ENCODE measurements around the gene KSR1.
A peak's percentile ranks its signal among the peaks of the same experiment; 100 is the strongest.

KSR1 gene

DNA sequence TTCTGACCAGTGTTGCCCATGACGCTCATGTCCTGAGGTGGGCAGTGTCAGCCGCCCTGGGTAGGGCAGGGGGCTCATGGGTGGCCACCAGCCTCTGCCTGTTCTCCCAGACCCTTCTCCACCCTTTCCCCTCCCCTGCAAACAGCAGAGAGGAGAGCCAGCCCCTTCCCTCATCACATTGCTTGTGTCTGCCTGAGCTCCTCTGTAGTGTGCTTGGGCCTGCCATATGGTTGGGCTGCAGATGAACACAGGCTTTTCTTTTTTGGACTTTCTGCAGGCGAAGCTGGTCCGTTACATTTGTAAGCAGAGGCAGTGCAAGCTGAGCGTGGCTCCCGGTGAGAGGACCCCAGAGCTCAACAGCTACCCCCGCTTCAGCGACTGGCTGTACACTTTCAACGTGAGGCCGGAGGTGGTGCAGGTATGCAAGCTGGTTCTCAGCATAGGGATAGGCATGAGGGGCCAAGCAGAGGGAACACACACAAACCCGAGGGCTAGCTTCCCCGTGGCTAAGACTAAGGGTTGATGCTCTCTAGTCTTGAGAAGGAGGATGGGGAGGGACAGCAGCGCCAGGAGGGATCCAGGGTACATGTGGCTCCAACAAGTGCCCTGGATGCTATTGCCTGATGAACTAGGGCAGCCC, 94.2 kb downstream of the KSR1 start:
- Histone ChIP-seq H3K27me3 (ENCODE audit: insufficient read depth, low read length) (no peaks in the 10 kb centered on the region), H3K27ac (ENCODE audit: low read depth, low read length) (no peak overlapping the region), H3K36me3 (ENCODE audit: insufficient read depth, low read length) (no peaks in the 10 kb centered on the region), H3K4me1 (ENCODE audit: insufficient read depth, low read length) (peaks cover 18% of the 10 kb centered on the region; the same call in 1 of the 2 replicates), H3K9me3 (ENCODE audit: insufficient read depth, low read depth, low read length) (no peaks in the 10 kb centered on the region), H3K4me3 (ENCODE audit: low read length) (no peak overlapping the region), H3K9ac (ENCODE audit: low read depth, low read length) (no peak overlapping the region)
- 91% methylated on average over 13 of the region's 13 CpGs for WGBS

DNA sequence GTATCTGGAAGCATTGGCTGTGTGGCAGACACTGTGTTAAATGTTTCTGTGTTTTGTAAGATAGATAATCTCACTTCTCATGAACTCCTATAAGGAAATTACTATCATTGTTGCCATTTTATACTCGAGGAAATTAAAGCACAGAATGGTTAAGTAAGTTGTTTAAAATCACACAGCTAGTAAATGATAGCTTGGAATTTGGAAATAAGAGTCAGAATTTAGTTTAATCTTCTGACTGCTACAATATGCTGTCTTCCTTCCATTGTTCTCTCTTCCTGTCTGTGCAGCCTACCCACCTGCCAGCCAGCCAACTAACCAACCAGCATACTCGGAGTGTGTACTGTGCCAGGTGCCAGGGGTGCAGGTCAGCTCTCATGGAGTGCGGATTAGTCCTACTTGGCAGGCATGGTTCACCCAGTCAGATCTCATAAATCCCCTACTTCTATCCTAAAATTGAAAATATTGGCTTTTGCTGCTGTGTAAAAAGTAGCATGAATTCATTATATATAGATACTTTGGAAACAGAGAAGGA, 94.8 kb downstream of the KSR1 start:
- no peaks in the 10 kb centered on the region for H3K36me3 ChIP-seq (ENCODE audit: insufficient read depth, low read length)
- no peak overlapping the region for H3K9ac ChIP-seq (ENCODE audit: low read depth, low read length)
- H3K27me3 ChIP-seq (ENCODE audit: insufficient read depth, low read length) = no peaks in the 10 kb centered on the region
- H3K4me3 ChIP-seq (ENCODE audit: low read length) = no peak overlapping the region
- peaks cover 14% of the 10 kb centered on the region; the same call in 1 of the 2 replicates for H3K4me1 ChIP-seq (ENCODE audit: insufficient read depth, low read length)
- H3K9me3 ChIP-seq (ENCODE audit: insufficient read depth, low read depth, low read length) = no peaks in the 10 kb centered on the region
- 100% methylated on average over 2 of the region's 3 CpGs for WGBS
- no peak overlapping the region for H3K27ac ChIP-seq (ENCODE audit: low read depth, low read length)

DNA sequence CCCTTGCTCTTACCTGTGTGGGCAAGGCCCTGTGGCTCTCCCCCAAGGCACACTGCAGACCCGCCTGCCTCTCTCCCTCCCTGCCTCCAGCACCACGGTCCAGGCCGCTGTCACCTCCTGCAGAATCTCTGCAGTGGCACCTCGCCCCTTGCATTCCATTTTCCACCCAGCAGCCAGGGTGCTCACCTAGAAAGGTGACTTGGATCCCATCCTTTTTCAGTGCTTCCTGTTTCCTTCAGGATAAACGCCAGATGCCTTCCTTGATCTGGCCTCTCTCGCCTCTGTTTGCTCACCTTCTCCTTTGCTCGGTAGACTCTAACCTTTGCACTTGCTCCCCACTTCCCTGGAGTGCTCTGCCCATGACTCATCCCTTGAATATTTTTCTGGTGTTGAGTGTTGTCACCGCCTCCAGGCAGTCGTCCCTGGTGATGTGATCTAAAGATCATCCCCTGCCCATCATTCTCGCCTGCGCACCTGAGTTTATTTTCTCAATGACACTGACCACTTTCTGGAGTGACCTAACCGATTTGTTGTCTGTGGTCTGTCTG, 95.5 kb downstream of the KSR1 start:
- Histone ChIP-seq H3K27me3 (ENCODE audit: insufficient read depth, low read length) (no peaks in the 10 kb centered on the region), H3K9me3 (ENCODE audit: insufficient read depth, low read depth, low read length) (no peaks in the 10 kb centered on the region), H3K9ac (ENCODE audit: low read depth, low read length) (no peak overlapping the region), H3K36me3 (ENCODE audit: insufficient read depth, low read length) (no peaks in the 10 kb centered on the region), H3K4me1 (ENCODE audit: insufficient read depth, low read length) (peaks cover 11% of the 10 kb centered on the region; the same call in 1 of the 2 replicates), H3K27ac (ENCODE audit: low read depth, low read length) (0 out of 2 replicates have a peak overlapping the region, but pooled peaks have one; percentile 35), H3K4me3 (ENCODE audit: low read length) (no peak overlapping the region)
- 65% methylated on average over 12 of the region's 12 CpGs for WGBS

DNA sequence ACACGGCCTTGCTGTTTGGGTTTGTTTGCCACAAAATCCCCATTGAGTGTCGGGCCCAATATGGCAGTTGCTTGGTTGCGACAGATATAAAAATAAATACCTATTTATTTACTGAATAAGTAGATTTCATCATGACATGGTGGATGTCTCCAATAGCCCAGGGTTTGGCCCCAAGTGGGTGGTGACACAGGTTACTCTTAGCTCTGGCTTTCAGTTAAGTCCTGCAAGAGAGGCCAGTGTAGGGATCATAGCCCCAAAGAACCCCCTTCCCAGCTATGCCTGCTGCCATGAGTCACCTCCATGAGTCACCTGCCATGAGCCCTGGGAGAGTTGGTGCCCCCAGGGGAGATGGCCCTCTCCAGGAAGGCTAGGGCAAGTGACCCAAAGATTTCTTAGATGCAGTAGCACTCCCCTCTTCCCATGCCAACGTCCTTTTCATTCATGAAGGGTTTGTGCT, 96.1 kb downstream of the KSR1 start:
- Histone ChIP-seq H3K4me3 (ENCODE audit: low read length) (no peak overlapping the region), H3K27me3 (ENCODE audit: insufficient read depth, low read length) (no peaks in the 10 kb centered on the region), H3K27ac (ENCODE audit: low read depth, low read length) (0 out of 2 replicates have a peak overlapping the region, but pooled peaks have one; percentile 35), H3K4me1 (ENCODE audit: insufficient read depth, low read length) (peaks cover 11% of the 10 kb centered on the region; the same call in 1 of the 2 replicates), H3K9ac (ENCODE audit: low read depth, low read length) (no peak overlapping the region), H3K9me3 (ENCODE audit: insufficient read depth, low read depth, low read length) (no peaks in the 10 kb centered on the region), H3K36me3 (ENCODE audit: insufficient read depth, low read length) (peaks cover 2% of the 10 kb centered on the region; the same call in 1 of the 2 replicates)
- 67% methylated on average over 3 of the region's 4 CpGs for WGBS

DNA sequence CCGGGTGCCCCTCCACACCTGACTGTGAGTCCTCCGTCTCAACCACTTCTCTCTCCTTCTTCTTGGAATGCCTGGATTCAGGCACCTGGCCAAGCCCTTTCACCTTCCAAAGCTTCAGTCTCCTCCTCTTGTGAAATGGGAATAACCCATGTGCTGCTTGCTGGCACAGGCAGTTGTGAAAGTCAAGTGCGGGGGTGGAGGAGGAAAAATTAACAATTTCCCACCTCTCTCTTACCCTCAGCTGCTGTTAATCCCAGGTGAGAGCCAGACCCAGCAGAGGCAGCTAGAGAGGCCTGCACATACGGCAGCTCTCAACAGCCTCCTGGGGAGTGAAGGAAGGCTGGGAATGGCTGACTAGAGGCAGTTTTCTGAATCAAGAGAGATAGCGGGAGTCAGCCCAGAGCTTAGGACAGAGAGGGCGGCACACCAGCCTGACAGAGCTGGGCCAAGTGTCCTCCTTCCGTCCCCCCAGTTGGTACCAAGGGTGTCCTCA, 96.8 kb downstream of the KSR1 start:
- Histone ChIP-seq H3K4me1 (ENCODE audit: insufficient read depth, low read length) (peaks cover 11% of the 10 kb centered on the region; the same call in 1 of the 2 replicates), H3K27me3 (ENCODE audit: insufficient read depth, low read length) (no peaks in the 10 kb centered on the region), H3K9me3 (ENCODE audit: insufficient read depth, low read depth, low read length) (no peaks in the 10 kb centered on the region), H3K36me3 (ENCODE audit: insufficient read depth, low read length) (peaks cover 8% of the 10 kb centered on the region; the same call in 1 of the 2 replicates), H3K27ac (ENCODE audit: low read depth, low read length) (no peak overlapping the region; the same call in 1 of the 2 replicates), H3K9ac (ENCODE audit: low read depth, low read length) (no peak overlapping the region), H3K4me3 (ENCODE audit: low read length) (no peak overlapping the region)
- WGBS = 87% methylated on average over 6 of the region's 7 CpGs

DNA sequence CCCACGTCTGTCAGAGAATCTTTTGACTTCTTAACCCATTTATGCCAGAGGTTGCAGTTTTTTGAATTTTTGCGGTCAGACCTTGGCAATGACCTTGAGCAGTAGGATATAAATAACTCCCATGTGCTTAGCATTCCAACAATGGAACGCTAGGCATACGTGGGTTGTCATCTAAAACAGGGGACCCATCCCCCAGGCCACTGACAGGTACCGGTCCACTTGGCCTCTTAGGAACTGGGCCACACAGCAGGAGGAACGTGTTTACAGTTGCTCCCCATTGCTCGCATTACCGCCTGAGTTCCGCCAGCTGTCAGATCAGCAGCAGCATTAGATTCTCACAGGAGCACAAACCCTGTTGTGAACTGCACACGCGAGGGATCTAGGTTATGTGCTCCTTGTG, 97.9 kb downstream of the KSR1 start:
- Histone ChIP-seq H3K9ac (ENCODE audit: low read depth, low read length) (no peak overlapping the region), H3K27ac (ENCODE audit: low read depth, low read length) (no peak overlapping the region)

DNA sequence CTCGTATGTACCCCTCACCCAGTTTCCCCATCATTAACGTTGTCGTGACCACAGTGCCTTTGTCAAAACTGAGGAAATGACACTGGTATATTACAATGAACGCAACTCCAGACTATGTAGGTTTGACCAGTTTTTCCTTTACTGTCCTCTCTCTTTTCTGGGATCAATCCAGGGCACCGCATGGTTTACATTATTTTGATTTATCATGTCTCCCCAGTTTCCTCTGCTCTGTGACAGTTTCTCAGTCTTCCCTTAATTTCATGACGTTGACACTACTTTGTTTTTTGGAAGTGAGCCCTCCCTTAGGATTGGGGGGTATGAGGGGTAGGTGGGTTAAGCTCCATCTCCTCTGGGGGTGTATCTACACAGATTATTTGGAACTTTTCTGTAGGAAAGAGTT, 98.7 kb downstream of the KSR1 start:
- Histone ChIP-seq H3K4me3 (ENCODE audit: low read length) (no peak overlapping the region), H3K4me1 (ENCODE audit: insufficient read depth, low read length) (peaks cover 16% of the 10 kb centered on the region), H3K9me3 (ENCODE audit: insufficient read depth, low read depth, low read length) (no peaks in the 10 kb centered on the region), H3K27ac (ENCODE audit: low read depth, low read length) (no peak overlapping the region), H3K36me3 (ENCODE audit: insufficient read depth, low read length) (peaks cover 12% of the 10 kb centered on the region; the same call in 1 of the 2 replicates), H3K9ac (ENCODE audit: low read depth, low read length) (no peak overlapping the region), H3K27me3 (ENCODE audit: insufficient read depth, low read length) (no peaks in the 10 kb centered on the region)
- 96% methylated on average over 6 of the region's 6 CpGs for WGBS

More for the DNA sequence above, 97.9 kb downstream of the KSR1 start:
- H3K4me1 ChIP-seq (ENCODE audit: insufficient read depth, low read length) = peaks cover 11% of the 10 kb centered on the region; the same call in 1 of the 2 replicates
- H3K27me3 ChIP-seq (ENCODE audit: insufficient read depth, low read length) = no peaks in the 10 kb centered on the region
- H3K36me3 ChIP-seq (ENCODE audit: insufficient read depth, low read length) = peaks cover 12% of the 10 kb centered on the region; the same call in 1 of the 2 replicates
- H3K4me3 ChIP-seq (ENCODE audit: low read length) = no peak overlapping the region
- WGBS = 95% methylated on average over 11 of the region's 11 CpGs
- H3K9me3 ChIP-seq (ENCODE audit: insufficient read depth, low read depth, low read length) = no peaks in the 10 kb centered on the region

DNA sequence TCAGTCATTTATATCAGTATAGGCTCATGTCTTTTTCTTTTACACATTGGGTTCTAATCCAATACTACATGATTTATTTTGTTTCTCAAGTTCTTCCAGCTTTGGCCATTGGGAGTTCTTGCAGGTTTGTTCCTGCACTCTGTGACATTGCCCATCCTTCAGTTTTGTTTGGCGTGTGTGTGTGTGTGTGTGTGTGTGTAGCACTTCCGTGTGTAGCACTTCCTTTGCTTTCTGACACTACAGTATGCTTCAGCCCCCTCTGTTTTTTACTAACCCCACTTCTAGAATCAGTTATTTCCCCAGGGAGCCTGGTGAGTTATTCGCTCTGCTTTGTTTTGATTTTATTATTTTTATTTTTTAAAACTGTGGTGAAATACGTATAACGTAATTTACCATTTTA, 99.1 kb downstream of the KSR1 start:
- Histone ChIP-seq H3K9me3 (ENCODE audit: insufficient read depth, low read depth, low read length) (no peaks in the 10 kb centered on the region), H3K36me3 (ENCODE audit: insufficient read depth, low read length) (peaks cover 12% of the 10 kb centered on the region; the same call in 1 of the 2 replicates), H3K9ac (ENCODE audit: low read depth, low read length) (no peak overlapping the region), H3K27ac (ENCODE audit: low read depth, low read length) (no peak overlapping the region), H3K4me1 (ENCODE audit: insufficient read depth, low read length) (peaks cover 20% of the 10 kb centered on the region), H3K27me3 (ENCODE audit: insufficient read depth, low read length) (no peaks in the 10 kb centered on the region), H3K4me3 (ENCODE audit: low read length) (no peak overlapping the region)
- 96% methylated on average over 3 of the region's 5 CpGs for WGBS

DNA sequence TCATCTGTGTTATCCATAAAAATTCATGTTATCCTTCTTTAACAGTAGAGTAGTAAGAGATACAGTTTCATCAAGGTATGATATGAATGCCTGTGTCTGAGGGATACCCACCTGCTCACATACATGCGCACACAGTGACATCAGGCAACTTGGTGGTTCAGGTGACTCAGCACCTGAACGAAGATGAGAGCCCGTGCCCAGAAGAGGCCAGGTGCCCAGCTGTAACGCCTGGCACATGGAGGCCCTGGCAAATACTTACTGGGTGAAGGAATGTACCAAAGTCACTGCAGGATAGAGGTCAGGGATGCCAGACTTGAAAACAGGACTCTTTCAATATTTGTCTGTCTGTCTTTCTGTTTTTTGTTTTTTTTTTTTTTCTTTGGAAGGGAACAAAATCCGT, 102.1 kb downstream of the KSR1 start:
- WGBS = 93% methylated on average over 5 of the region's 5 CpGs
- Histone ChIP-seq H3K27me3 (ENCODE audit: insufficient read depth, low read length) (no peaks in the 10 kb centered on the region), H3K4me3 (ENCODE audit: low read length) (no peak overlapping the region), H3K27ac (ENCODE audit: low read depth, low read length) (no peak overlapping the region), H3K4me1 (ENCODE audit: insufficient read depth, low read length) (peaks cover 15% of the 10 kb centered on the region; the same call in 1 of the 2 replicates), H3K36me3 (ENCODE audit: insufficient read depth, low read length) (peaks cover 12% of the 10 kb centered on the region; the same call in 1 of the 2 replicates), H3K9me3 (ENCODE audit: insufficient read depth, low read depth, low read length) (no peaks in the 10 kb centered on the region), H3K9ac (ENCODE audit: low read depth, low read length) (no peak overlapping the region)

DNA sequence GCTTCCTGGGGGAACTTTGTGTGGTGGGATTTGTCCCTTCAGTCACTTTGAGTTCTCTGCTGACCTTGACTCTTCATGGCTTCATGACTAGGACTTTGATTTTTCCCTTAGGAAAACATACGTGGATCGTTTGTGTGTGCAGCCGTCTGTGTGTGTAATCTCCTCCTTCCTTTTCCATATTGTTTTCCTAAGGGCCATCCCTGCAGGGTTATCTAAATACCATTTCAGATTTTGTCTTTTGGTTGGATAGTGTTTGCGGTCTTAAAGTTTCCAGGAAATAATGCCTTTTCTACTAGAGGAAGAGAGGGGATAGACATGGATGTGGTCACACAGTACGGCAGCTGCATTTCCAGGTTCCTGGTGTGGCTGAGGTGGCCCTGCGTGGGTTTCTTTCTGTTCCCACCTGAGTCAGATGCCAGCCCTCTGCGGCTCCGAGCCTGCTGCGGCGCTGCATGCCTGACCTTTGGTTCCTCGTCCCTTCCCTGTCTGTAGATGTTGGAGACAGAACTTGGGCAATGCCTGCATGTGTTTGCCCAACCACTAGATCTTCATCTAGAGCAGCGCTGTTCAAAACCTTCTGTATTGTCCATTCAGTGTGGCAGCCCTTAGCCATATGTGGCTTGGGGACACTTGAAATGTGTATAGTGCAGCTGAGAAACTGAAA, 102.7 kb downstream of the KSR1 start:
- Histone ChIP-seq H3K36me3 (ENCODE audit: insufficient read depth, low read length) (peaks cover 12% of the 10 kb centered on the region; the same call in 1 of the 2 replicates), H3K27ac (ENCODE audit: low read depth, low read length) (no peak overlapping the region), H3K9ac (ENCODE audit: low read depth, low read length) (no peak overlapping the region), H3K27me3 (ENCODE audit: insufficient read depth, low read length) (no peaks in the 10 kb centered on the region), H3K4me3 (ENCODE audit: low read length) (no peak overlapping the region), H3K4me1 (ENCODE audit: insufficient read depth, low read length) (peaks cover 15% of the 10 kb centered on the region; the same call in 1 of the 2 replicates), H3K9me3 (ENCODE audit: insufficient read depth, low read depth, low read length) (no peaks in the 10 kb centered on the region)
- WGBS = 94% methylated on average over 12 of the region's 12 CpGs
